Liver (tissue), 3 donors: ENCODE results near the gene DPM1.

Experiments used
- GABPA ChIP-seq, 2 donors: IDR thresholded peaks in 1 of 2; conservative IDR thresholded peaks in 1 of 2; 2 replicates each; pipeline ENCODE4 v1.6.1; 2016; ENCODE audit warnings: antibody characterized with exemption in 2 of 2, mild to moderate bottlenecking in 1 of 2, moderate library complexity in 1 of 2
- HNF4G ChIP-seq: IDR thresholded peaks from 2 replicates; pipeline ENCODE4 v1.6.1; 2016; ENCODE audit warnings: antibody characterized with exemption
- MAX ChIP-seq: IDR thresholded peaks from 2 replicates; pipeline ENCODE4 v1.6.1; 2016; ENCODE audit warnings: antibody characterized with exemption
- RXRA ChIP-seq, 2 donors: IDR thresholded peaks; 2 replicates each; pipeline ENCODE4 v1.6.1; 2017 to 2018; ENCODE audit warnings: antibody characterized with exemption in 2 of 2, mild to moderate bottlenecking in 1 of 2
- SP1 ChIP-seq: IDR thresholded peaks from 2 replicates; pipeline ENCODE4 v1.6.1; 2018; ENCODE audit warnings: antibody characterized with exemption, mild to moderate bottlenecking
- YY1 ChIP-seq: IDR thresholded peaks from 2 replicates; pipeline ENCODE4 v1.6.1; 2016; ENCODE audit warnings: antibody characterized with exemption, mild to moderate bottlenecking
- TF ChIP-seq, protein P1 (sequence below): fragments of 150-350 bp; IDR thresholded peaks from 2 replicates; pipeline ENCODE4 v1.5.1; 2017; ENCODE audit warnings: improper control_type of control experiment, low read depth, low read length; ENCODE audit not compliant: missing input control
- TF ChIP-seq, protein P2 (sequence below): IDR thresholded peaks from 2 replicates; pipeline ENCODE4 v1.6.1; 2016; ENCODE audit warnings: antibody characterized with exemption
- donor health status: healthy.
- donor health status: healthy.

- TF ChIP-seq, protein P1, sequence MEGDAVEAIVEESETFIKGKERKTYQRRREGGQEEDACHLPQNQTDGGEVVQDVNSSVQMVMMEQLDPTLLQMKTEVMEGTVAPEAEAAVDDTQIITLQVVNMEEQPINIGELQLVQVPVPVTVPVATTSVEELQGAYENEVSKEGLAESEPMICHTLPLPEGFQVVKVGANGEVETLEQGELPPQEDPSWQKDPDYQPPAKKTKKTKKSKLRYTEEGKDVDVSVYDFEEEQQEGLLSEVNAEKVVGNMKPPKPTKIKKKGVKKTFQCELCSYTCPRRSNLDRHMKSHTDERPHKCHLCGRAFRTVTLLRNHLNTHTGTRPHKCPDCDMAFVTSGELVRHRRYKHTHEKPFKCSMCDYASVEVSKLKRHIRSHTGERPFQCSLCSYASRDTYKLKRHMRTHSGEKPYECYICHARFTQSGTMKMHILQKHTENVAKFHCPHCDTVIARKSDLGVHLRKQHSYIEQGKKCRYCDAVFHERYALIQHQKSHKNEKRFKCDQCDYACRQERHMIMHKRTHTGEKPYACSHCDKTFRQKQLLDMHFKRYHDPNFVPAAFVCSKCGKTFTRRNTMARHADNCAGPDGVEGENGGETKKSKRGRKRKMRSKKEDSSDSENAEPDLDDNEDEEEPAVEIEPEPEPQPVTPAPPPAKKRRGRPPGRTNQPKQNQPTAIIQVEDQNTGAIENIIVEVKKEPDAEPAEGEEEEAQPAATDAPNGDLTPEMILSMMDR: no peak
- no peak for TF ChIP-seq YY1
- TF ChIP-seq, protein P2, sequence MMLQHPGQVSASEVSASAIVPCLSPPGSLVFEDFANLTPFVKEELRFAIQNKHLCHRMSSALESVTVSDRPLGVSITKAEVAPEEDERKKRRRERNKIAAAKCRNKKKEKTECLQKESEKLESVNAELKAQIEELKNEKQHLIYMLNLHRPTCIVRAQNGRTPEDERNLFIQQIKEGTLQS: no peak
- TF ChIP-seq HNF4G: no peak
- TF ChIP-seq RXRA (IDR thresholded peaks at IDR 0.05): no peak
- no peak for TF ChIP-seq SP1
- TF ChIP-seq MAX: no peak
- TF ChIP-seq GABPA (IDR thresholded peaks at IDR 0.05 in 1 of 2, conservative IDR thresholded peaks at IDR 0.05 in 1 of 2): no peak
Measured at GRCh38 chr20:50924261-50924920, 33.9 kb downstream of the DPM1 start.
